ENCODE measurements around the gene SF3B3. TPM values are rescaled to one million over a fixed set of nuclear protein-coding genes. Genes with fewer than 3 reads are reported as not detected.

Gene SF3B3
- polyA plus RNA-seq, 1 of the 3 experiments (the other 2 are of a cell fraction): 81.7 TPM

GRCh38 chr16:70480127-70481105 lies 43.2 kb upstream of the SF3B3 start:
- no peak for DNase-seq
- H3K4me2 ChIP-seq: no peak overlapping the region
- H3K4me3 ChIP-seq (ENCODE audit: low read depth in 2 of 2, low read length in 1 of 2): no peak overlapping the region
- no peak overlapping the region for H2AFZ ChIP-seq (ENCODE audit: low read depth)
- peaks cover 9 to 54% of the 10 kb centered on the region in 2 experiments for H3K36me3 ChIP-seq (replicated peaks in 1 of 2; ENCODE audit: control insufficient read depth in 1 of 2, insufficient read depth in 2 of 2, low read length in 1 of 2)
- peaks cover 32% of the 10 kb centered on the region for H3F3A ChIP-seq (replicated peaks; ENCODE audit: insufficient read depth)
- ChIA-PET POLR2A (no interaction called here), CTCF (no interaction called here)
- H3K9ac ChIP-seq: no peak overlapping the region
- TF ChIP-seq TEAD4 (IDR thresholded peaks at IDR 0.05; ENCODE audit: borderline replicate concordance, insufficient read depth): no peak
- TF ChIP-seq SMC3 (IDR thresholded peaks at IDR 0.05; ENCODE audit: low read depth, low read length): no peak
- no peak for TF ChIP-seq TCF12 (IDR thresholded peaks at IDR 0.05)
- no peak for TF ChIP-seq EZH2phosphoT487 (IDR thresholded peaks at IDR 0.05; ENCODE audit: borderline replicate concordance, low read depth)
- TF ChIP-seq FOSL2 (IDR thresholded peaks at IDR 0.05; ENCODE audit: borderline replicate concordance, low read depth): no peak
- TF ChIP-seq FOXJ3 (CRISPR knock-in tag; IDR thresholded peaks at IDR 0.05): no peak
- TF ChIP-seq EP300 (IDR thresholded peaks at IDR 0.05; ENCODE audit: borderline replicate concordance in 1 of 2, low read depth in 1 of 2, low read length in 1 of 2): no peak
- TF ChIP-seq PBX3 (IDR thresholded peaks at IDR 0.05): no peak
- TF ChIP-seq ZBTB33 (IDR thresholded peaks at IDR 0.05; ENCODE audit: borderline replicate concordance, low read depth): no peak
- TF ChIP-seq CTCF (IDR thresholded peaks at IDR 0.05): no peak
- no peak for TF ChIP-seq NRF1 (IDR thresholded peaks at IDR 0.05; ENCODE audit: low read depth, low read length)
- TF ChIP-seq, protein P1, sequence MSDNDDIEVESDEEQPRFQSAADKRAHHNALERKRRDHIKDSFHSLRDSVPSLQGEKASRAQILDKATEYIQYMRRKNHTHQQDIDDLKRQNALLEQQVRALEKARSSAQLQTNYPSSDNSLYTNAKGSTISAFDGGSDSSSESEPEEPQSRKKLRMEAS (IDR thresholded peaks at IDR 0.05; ENCODE audit: low read depth): no peak
- TF ChIP-seq MXI1 (IDR thresholded peaks at IDR 0.05; ENCODE audit: low read depth, low read length): no peak
- H3K9me3 ChIP-seq: no peaks in the 10 kb centered on the region
- H3K27me3 ChIP-seq (ENCODE audit: insufficient read depth): no peaks in the 10 kb centered on the region
- no peaks in the 10 kb centered on the region for H3K9me2 ChIP-seq
- H3K4me1 ChIP-seq (ENCODE audit: control insufficient read depth in 1 of 2, insufficient read depth in 2 of 2, low read depth in 1 of 2, low read length in 1 of 2): peaks cover 5 to 15% of the 10 kb centered on the region in 2 experiments; a peak in 3 of 4 replicates
- H4K20me1 ChIP-seq (ENCODE audit: insufficient read depth): no peaks in the 10 kb centered on the region
- no peak overlapping the region for H3K27ac ChIP-seq (ENCODE audit: low read depth in 2 of 2, low read length in 1 of 2)
- no peaks in the 10 kb centered on the region for H3K79me2 ChIP-seq (ENCODE audit: insufficient read depth)
- WGBS (ENCODE audit: low lambda C conversion rate): 95% methylated on average over 13 of the region's 17 CpGs

All from SK-N-SH (cell line).